Activated CD8-positive, alpha-beta memory T cell treated with anti-CD3 and anti-CD28 coated beads, Interleukin-2, amount 50 U/mL, for 1 hour (primary cell): ENCODE data around the gene PTS.

Experiments
- DNase-seq: peaks from one replicate; pipeline ENCODE4 v3.0.0-alpha.2; 2020; ENCODE audit errors: extremely low read depth

Gene PTS

GRCh38 chr11:112265659-112266409 lies 39.6 kb downstream of the PTS start:
- no peak for DNase-seq

DNA sequence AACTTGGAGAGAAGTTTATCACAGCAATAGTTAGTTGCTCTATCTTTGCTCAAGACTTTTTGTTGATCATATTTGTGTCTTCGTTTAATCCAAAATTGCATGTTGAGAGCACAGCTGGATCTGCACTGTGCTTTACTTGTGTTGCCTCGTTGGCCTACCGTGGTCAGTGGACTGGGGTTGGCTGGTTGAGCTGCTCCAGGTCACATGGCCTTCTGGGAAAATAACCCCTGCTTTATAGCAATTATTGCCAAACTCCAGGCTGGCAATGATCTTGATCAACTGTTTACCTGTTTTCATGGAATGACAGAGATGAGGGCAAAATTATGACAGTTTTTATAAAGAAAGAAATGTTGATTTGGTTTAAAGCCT lies 40.2 kb downstream of the PTS start:
- no peak for DNase-seq

DNA sequence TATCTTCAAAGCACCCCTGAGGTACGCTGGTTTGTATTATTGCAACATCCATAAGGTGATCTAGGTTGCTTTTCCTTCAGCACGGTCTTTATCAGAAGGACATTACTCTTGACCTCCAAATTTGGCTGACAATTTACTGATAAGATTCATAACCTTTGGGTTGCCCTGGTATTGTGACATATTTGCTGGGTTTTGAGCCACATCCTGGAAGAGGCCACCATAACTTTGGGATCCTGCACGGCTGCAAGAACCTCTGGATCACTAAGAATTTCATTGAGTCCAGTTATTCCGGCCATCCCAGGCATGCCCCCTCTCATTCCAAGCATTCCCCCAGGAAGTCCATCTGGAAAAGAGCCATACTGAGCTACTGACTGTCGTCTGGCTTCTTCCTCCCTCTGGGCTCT lies 41.0 kb downstream of the PTS start:
- DNase-seq: no peak

- no peak for DNase-seq
Observed at GRCh38 chr11:112268406-112268805, 42.2 kb downstream of the PTS start.

GRCh38 chr11:112269139-112269538 lies 42.9 kb downstream of the PTS start:
- no peak for DNase-seq

DNA sequence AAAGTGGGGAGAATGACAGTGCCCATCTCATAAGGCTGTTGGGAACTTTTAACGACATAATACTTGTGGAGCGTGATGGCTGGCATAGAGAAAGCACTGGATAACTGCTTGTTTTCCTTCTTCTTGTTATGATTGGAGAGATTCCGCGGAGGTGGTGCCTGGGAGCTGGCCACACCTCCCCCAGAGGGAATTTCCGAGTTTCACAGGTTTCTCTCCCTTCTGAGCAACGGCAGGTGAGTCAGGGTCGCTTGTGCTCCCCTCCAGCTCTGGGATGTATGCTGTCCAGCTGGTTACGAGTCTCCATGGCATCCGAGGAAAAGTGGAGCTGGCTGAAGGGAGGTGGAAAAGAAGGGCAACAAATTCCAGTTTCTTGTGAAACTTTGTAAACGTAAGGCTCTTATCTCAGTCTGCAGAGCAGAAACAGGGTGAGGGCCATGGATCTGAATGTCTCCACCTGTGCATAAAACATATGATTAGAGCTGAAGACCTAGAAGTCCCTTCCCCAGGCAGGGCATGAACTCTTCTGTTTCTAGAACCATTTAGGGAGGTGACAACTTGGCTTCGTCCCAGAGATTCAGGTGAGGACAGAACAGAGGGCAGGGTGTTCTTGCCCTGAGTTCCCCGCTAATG lies 44.4 kb downstream of the PTS start:
- no peak for DNase-seq

DNA sequence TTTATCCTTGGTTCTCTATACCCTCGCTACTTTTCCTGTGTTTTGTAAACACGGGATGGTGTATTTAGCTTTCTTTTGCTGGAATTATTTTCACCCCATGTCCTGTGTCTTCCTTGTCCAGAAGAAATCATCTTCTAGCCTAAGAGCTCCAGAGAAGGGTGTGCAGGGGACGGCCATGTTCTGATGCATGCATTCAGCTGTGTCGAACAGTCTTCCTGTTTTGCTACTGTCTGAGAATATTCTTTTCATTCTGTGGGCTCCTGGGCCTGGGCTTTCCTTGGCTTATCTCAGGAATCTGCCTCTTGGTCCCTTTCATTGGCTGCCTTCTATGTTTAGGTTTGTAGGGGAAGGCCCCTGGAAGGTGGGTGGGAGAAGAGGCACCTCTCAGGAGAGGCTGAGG lies 45.0 kb downstream of the PTS start:
- DNase-seq: no peak

GRCh38 chr11:112273066-112273465 lies 46.8 kb downstream of the PTS start:
- no peak for DNase-seq

DNA sequence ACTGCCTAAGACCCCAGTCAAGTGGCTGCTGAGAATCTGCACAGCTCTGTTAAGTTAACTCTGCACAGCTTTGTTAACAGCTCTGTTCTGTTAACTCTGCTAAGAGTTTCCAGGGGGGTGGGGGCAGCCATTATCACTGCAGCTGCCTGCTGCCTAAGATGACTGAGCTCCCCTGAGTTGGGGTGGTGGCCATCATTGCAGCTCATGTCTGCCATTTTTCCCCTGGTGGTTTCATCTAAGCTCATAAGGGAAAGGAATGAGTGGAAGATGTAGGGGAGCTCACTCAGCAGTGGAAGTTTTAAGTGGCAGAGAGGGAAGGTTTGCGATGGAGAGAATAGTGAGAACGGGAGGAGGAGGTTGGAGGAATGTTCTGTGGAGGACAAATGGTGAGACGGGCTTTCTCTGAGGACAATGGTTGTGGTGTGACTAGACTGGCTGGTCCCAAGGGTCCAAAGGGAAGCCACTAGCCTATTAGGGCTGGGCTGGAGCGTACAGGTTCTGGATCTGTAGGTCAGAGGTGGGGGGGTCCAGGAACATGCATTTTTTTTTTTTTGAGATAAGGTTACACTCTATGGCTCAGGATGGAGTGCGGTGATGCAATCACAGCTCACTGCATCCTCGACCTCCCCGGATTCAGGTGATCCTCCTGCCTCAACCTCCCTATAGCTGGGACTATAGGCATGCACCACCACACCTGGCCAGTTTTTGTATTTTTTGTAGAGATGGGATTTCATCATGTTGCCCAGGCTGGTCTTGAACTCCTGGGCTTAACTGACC lies 48.0 kb downstream of the PTS start:
- no peak for DNase-seq

GRCh38 chr11:112277029-112277428 lies 50.8 kb downstream of the PTS start:
- DNase-seq: no peak

GRCh38 chr11:112277941-112278340 lies 51.7 kb downstream of the PTS start:
- DNase-seq: no peak

GRCh38 chr11:112278803-112279202 lies 52.6 kb downstream of the PTS start:
- no peak for DNase-seq

GRCh38 chr11:112279901-112280267 lies 53.7 kb downstream of the PTS start:
- peak; percentile 31 for DNase-seq

DNA sequence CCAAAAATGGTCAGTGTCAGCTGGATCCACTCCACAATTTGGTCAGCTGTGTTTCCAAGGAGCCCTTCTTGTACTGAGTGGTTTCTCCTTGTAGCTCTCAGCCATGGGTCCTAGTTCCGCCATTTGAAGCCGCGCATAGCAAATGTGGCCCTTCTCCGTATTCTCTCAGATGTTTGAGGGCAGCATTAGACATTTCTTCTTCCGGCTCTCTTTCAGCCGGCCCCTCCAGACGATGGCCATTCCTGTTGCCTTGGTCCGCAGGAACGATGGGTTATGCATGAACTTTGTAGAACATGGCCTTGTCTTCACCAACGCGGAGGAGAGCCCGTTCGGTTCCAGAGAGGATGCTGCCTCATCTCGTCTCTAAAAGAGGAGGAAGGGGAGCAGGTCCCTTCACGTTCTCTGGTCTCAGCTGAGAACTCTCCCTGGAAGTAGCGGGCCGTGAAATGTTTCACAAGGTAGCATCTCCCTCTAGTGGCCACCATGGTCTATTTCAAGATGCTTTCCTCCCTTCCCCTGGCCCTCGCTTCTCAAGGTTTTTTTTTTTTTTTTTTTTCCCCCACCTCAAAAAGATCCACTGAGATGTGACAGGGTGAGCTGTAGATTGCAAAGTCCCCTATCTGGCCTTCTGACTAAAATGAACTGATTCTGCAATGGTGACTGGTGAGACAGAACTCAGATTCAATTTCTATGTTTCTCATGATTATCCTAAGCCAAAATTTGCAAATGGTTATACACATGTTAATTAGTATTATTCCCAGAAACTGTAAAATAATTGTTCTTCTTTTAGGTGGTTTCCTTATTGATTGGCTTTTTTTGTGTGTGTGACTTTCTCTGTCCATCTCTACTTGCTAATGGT lies 54.3 kb downstream of the PTS start:
- peak; percentile 55 for DNase-seq

GRCh38 chr11:112281726-112282125 lies 55.5 kb downstream of the PTS start:
- no peak for DNase-seq
